Sigmoid colon (tissue), 4 donors: ENCODE results near the gene RPS6KB1.
"Not testable (repeated sequence)": the region's sequence is repeated elsewhere in the genome, so short reads cannot be mapped to it uniquely, and the experiment has no call there.

ENCODE experiments used
- CTCF ChIP-seq, 4 experiments: fragments of 450-650 bp in 3 of 4; fragments of 200-600 bp in 1 of 4; IDR thresholded peaks; one replicate each; pipeline ENCODE4 v1.5.1; 2016 to 2019; ENCODE audit warnings: antibody characterized with exemption in 4 of 4, mild to moderate bottlenecking in 3 of 4, moderate library complexity in 2 of 4
- EP300 ChIP-seq, 4 donors: sonication (generic); formaldehyde crosslinking; IDR thresholded peaks; one replicate each; pipeline ENCODE4 v1.6.1; 2017; ENCODE audit warnings: antibody characterized with exemption in 4 of 4
- POLR2AphosphoS5 ChIP-seq, 4 donors: sonication (generic); formaldehyde crosslinking; IDR thresholded peaks; one replicate each; pipeline ENCODE4 v1.6.1; 2017; ENCODE audit warnings: antibody characterized with exemption in 4 of 4

GRCh38 chr17:59959574-59959973, 66.7 kb downstream of the RPS6KB1 start:
- TF ChIP-seq EP300, CTCF, POLR2AphosphoS5 (IDR thresholded peaks at IDR 0.05): not testable (repeated sequence)
